HuH-7 (cell line): ENCODE results near the gene TBC1D16.

Experiments used
- DNase-seq: peaks from one replicate; pipeline ENCODE4 v3.0.0; 2011; ENCODE audit warnings: low spot score

Gene TBC1D16

GRCh38 chr17:79925242-79925957 is 110.3 kb downstream of the TBC1D16 start:
- no peak for DNase-seq

- DNase-seq, result no peak
These were observed 111.1 kb downstream of the TBC1D16 start for GRCh38 chr17:79924639-79924976.

GRCh38 chr17:79923974-79924638 is 111.6 kb downstream of the TBC1D16 start:
- DNase-seq, result peak; percentile 94

GRCh38 chr17:79922798-79923197 is 112.9 kb downstream of the TBC1D16 start:
- no peak for DNase-seq

GRCh38 chr17:79922116-79922601 is 113.5 kb downstream of the TBC1D16 start:
- no peak for DNase-seq

- DNase-seq, result no peak
These were observed 114.1 kb downstream of the TBC1D16 start for GRCh38 chr17:79921411-79922115.

- DNase-seq, result no peak
These were observed 114.8 kb downstream of the TBC1D16 start for GRCh38 chr17:79920751-79921410.

- no peak for DNase-seq
These were observed 115.6 kb downstream of the TBC1D16 start for GRCh38 chr17:79919862-79920720.

- DNase-seq, result no peak
These were observed 116.5 kb downstream of the TBC1D16 start for GRCh38 chr17:79919164-79919585.

GRCh38 chr17:79918581-79919163 is 117.0 kb downstream of the TBC1D16 start:
- no peak for DNase-seq

- DNase-seq, result no peak
These were observed 117.7 kb downstream of the TBC1D16 start for GRCh38 chr17:79917902-79918484.

GRCh38 chr17:79916991-79917901 is 118.4 kb downstream of the TBC1D16 start:
- no peak for DNase-seq

- no peak for DNase-seq
These were observed 119.2 kb downstream of the TBC1D16 start for GRCh38 chr17:79916506-79916905.

- DNase-seq, result peak; percentile 80
These were observed 119.7 kb downstream of the TBC1D16 start for GRCh38 chr17:79915850-79916430.

- no peak for DNase-seq
These were observed 120.6 kb downstream of the TBC1D16 start for GRCh38 chr17:79914813-79915740.

- no peak for DNase-seq
These were observed 121.5 kb downstream of the TBC1D16 start for GRCh38 chr17:79913896-79914812.

- no peak for DNase-seq
These were observed 122.2 kb downstream of the TBC1D16 start for GRCh38 chr17:79913451-79913850.
